ENCODE data around the gene AFAP1. TPM values are rescaled to one million over a fixed set of nuclear protein-coding genes. Genes with fewer than 3 reads are reported as not detected.

The AFAP1 gene
- total and polyA plus RNA-seq, 2 of the 8 experiments (the other 6 are each of a cell fraction or from before 2014, with no cell fraction given): 3.6 to 18.2 TPM

GRCh38 chr4:7744142-7744804, 195.4 kb downstream of the AFAP1 start:
- FAIRE-seq (no peak), DNase-seq (ENCODE audit: low read depth in 1 of 2, low spot score in 2 of 2) (no peak)
- Histone ChIP-seq H3K4me2 (ENCODE audit: insufficient read depth in 1 of 2, low read depth in 2 of 2, low read length in 2 of 2) (no peak overlapping the region), H2BK12ac (ENCODE audit: low read depth, low read length) (no peak overlapping the region; the same call in 1 of the 2 replicates), H2BK20ac (ENCODE audit: low read length) (no peak overlapping the region), H3K18ac (ENCODE audit: extremely low read depth, low read length) (no peak overlapping the region), H3K4ac (replicated peaks; ENCODE audit: insufficient read length, low read depth, low read length) (no peak overlapping the region), H3K23me2 (ENCODE audit: low read depth, low read length) (no peaks in the 10 kb centered on the region), H4K91ac (replicated peaks; ENCODE audit: insufficient read length, low read length) (no peak overlapping the region), H2AK5ac (ENCODE audit: low read depth, low read length) (no peak overlapping the region), H3K23ac (ENCODE audit: insufficient read length) (no peak overlapping the region), H4K5ac (ENCODE audit: insufficient read length, low read depth, low read length) (no peak overlapping the region), H2BK120ac (replicated peaks; ENCODE audit: low read depth, low read length) (no peak overlapping the region), H3K36me3 (ENCODE audit: control insufficient read depth in 2 of 4, insufficient read depth in 4 of 4, low read length in 3 of 4) (no peaks in the 10 kb centered on the region), H4K8ac (ENCODE audit: extremely low read depth, insufficient read depth, low read length) (no peak overlapping the region), H3K4me3 (ENCODE audit: extremely low read depth in 1 of 4, insufficient read depth in 2 of 4, low read depth in 3 of 4, low read length in 4 of 4) (no peak overlapping the region), H4K20me1 (replicated peaks in 1 of 2; ENCODE audit: control insufficient read depth in 1 of 2, insufficient read depth in 2 of 2, low read length in 2 of 2) (peaks cover 0 to 2% of the 10 kb centered on the region in 2 experiments), H3K27ac (ENCODE audit: low read depth, low read length) (no peak overlapping the region), H3K14ac (ENCODE audit: insufficient read length) (no peak overlapping the region), H3K9ac (replicated peaks in 1 of 4; ENCODE audit: extremely low read depth in 1 of 4, low read depth in 3 of 4, low read length in 3 of 4) (no peak overlapping the region; a peak in 1 of 7 replicates), H3K9me3 (ENCODE audit: insufficient read depth in 2 of 2, low read depth in 1 of 2, low read length in 1 of 2) (no peaks in the 10 kb centered on the region), H3K56ac (replicated peaks; ENCODE audit: insufficient read length, low read depth, low read length) (no peak overlapping the region), H2AFZ (ENCODE audit: low read length) (no peak overlapping the region), H2BK5ac (ENCODE audit: low read depth, low read length) (no peak overlapping the region), H3K79me1 (ENCODE audit: low read depth, low read length) (no peaks in the 10 kb centered on the region), H3K27me3 (replicated peaks in 1 of 4; ENCODE audit: control insufficient read depth in 3 of 4, extremely low read depth in 1 of 4, insufficient read depth in 3 of 4, low read length in 3 of 4) (no peaks in the 10 kb centered on the region; a peak in 1 of 7 replicates), H2BK15ac (ENCODE audit: low read length) (no peak overlapping the region), H3K4me1 (replicated peaks in 1 of 4; ENCODE audit: control insufficient read depth in 3 of 4, insufficient read depth in 4 of 4, low read length in 3 of 4) (no peaks in the 10 kb centered on the region), H3K79me2 (ENCODE audit: control insufficient read depth in 1 of 2, insufficient read depth in 2 of 2, low read length in 2 of 2) (no peaks in the 10 kb centered on the region)
- 79% methylated on average over 16 of the region's 16 CpGs; no CpG with 5 or more reads in 1 of the 2 experiments for WGBS, 2 experiments (ENCODE audit: extremely low coverage in 1 of 2, insufficient coverage in 1 of 2, insufficient read length in 1 of 2, insufficient replicate concordance in 2 of 2, low coverage in 1 of 2, low lambda C conversion rate in 2 of 2, missing lambda C conversion rate in 1 of 2)
- ChIA-PET POLR2A (ENCODE audit: partially characterized antibody) (interaction anchor here (0.7 kb wide), 1 partner anchor 368 kb away, joined by 3 read pairs; no protein-coding TSS in a partner anchor), CTCF (ENCODE audit: partially characterized antibody) (interaction anchor here (0.6 to 1.7 kb wide), 4 partner anchors 17 to 1253 kb away, joined by 3 read pairs; no protein-coding TSS in a partner anchor)
- TF ChIP-seq RNF2 (IDR thresholded peaks at IDR 0.05; ENCODE audit: borderline replicate concordance, low read depth, low read length, missing control alignments, poor library complexity, severe bottlenecking) (no peak), CTCF (IDR thresholded peaks at IDR 0.05; ENCODE audit: control extremely low read depth in 1 of 3, insufficient read depth in 1 of 3, low read depth in 1 of 3, low read length in 3 of 3) (no peak), SAP30 (IDR thresholded peaks at IDR 0.05; ENCODE audit: insufficient read depth, insufficient replicate concordance, low read length) (no peak), USF2 (IDR thresholded peaks at IDR 0.05; ENCODE audit: low read length) (no peak), CBX5 (IDR thresholded peaks at IDR 0.05; ENCODE audit: low read depth, low read length) (no peak), ASH2L (IDR thresholded peaks at IDR 0.05; ENCODE audit: low read length) (no peak), NRF1 (IDR thresholded peaks at IDR 0.05; ENCODE audit: low read depth, low read length) (no peak)

All from H1 (cell line).